Cardiac muscle cell (in vitro differentiated cells and primary cell): ENCODE measurements around the gene FUZ. TPM values are rescaled to one million over a fixed set of nuclear protein-coding genes. Genes with fewer than 3 reads are reported as not detected.
A peak's percentile ranks its signal among the peaks of the same experiment; 100 is the strongest.

ENCODE experiments used
- DNase-seq, 2 donors: peaks; one replicate each; pipeline versions ENCODE4 v3.0.0 to v3.0.0-alpha.2; 2010 to 2017; ENCODE audit warnings: low read depth in 1 of 2, low spot score in 1 of 2
- H3K27ac ChIP-seq: fragments of 200-600 bp; sonication (generic); 2 replicates; pipeline ENCODE4 v1.5.1; 2016
- H3K27me3 ChIP-seq: fragments of 200-600 bp; sonication (generic); 2 replicates; pipeline ENCODE4 v1.6.0; 2016; ENCODE audit warnings: control low read depth
- H3K36me3 ChIP-seq: fragments of 200-600 bp; sonication (generic); 2 replicates; pipeline ENCODE4 v1.5.1; 2016; ENCODE audit warnings: control low read depth
- H3K4me1 ChIP-seq: fragments of 200-600 bp; sonication (generic); 2 replicates; pipeline ENCODE4 v1.8.1; 2017; ENCODE audit warnings: low read depth, mild to moderate bottlenecking, mixed run types
- H3K4me3 ChIP-seq: fragments of 200-600 bp; sonication (generic); 2 replicates; pipeline ENCODE4 v1.5.1; 2016; ENCODE audit warnings: mild to moderate bottlenecking
- H3K9me3 ChIP-seq: fragments of 200-600 bp; sonication (generic); 2 replicates; pipeline ENCODE4 v1.5.1; 2017; ENCODE audit warnings: low read depth, mild to moderate bottlenecking, control low read depth
- CTCF ChIP-seq: IDR thresholded peaks from 2 replicates; pipeline ENCODE4 v1.5.1; 2012; ENCODE audit warnings: low read depth, mild to moderate bottlenecking, low read length
- polyA plus RNA-seq: library from polyadenylated mRNA; unstranded; fragments of >200 nt; fragmentation: Nextera tagmentation; extraction: Ambion mirVana; gene quantifications from 2 replicates; pipeline ENCODE4 v1.2.1, GENCODE V29; 2016
- total RNA-seq: library from RNA; depleted of rRNA; stranded (reverse); fragments of >200 nt; gene quantifications from 2 replicates; pipeline ENCODE4 v1.2.3, GENCODE V29; 2016

Gene FUZ
- total and polyA plus RNA-seq, 2 experiments from 2014 or later: 39.0 to 60.8 TPM

GRCh38 chr19:49856574-49857021 is 43.5 kb upstream of the FUZ start:
- TF ChIP-seq CTCF: no peak
- peak overlapping the region; percentile 72 for H3K27ac ChIP-seq
- DNase-seq: no peak
- peaks cover 49% of the 10 kb centered on the region for H3K36me3 ChIP-seq
- no peak overlapping the region for H3K4me3 ChIP-seq
- peaks cover 10% of the 10 kb centered on the region for H3K4me1 ChIP-seq
- H3K27me3 ChIP-seq: no peaks in the 10 kb centered on the region
- no peaks in the 10 kb centered on the region for H3K9me3 ChIP-seq

GRCh38 chr19:49855676-49856573 is 42.8 kb upstream of the FUZ start:
- Histone ChIP-seq H3K4me3 (no peak overlapping the region), H3K36me3 (peaks cover 47% of the 10 kb centered on the region), H3K4me1 (peaks cover 10% of the 10 kb centered on the region), H3K9me3 (no peaks in the 10 kb centered on the region), H3K27me3 (no peaks in the 10 kb centered on the region), H3K27ac (peak overlapping the region; percentile 72)
- DNase-seq: no peak
- no peak for TF ChIP-seq CTCF

GRCh38 chr19:49855277-49855675 is 42.2 kb upstream of the FUZ start:
- Histone ChIP-seq H3K27ac (peak overlapping the region; percentile 35), H3K4me1 (peaks cover 10% of the 10 kb centered on the region), H3K4me3 (no peak overlapping the region), H3K9me3 (no peaks in the 10 kb centered on the region), H3K36me3 (peaks cover 47% of the 10 kb centered on the region), H3K27me3 (no peaks in the 10 kb centered on the region)
- no peak for DNase-seq
- no peak for TF ChIP-seq CTCF

- TF ChIP-seq CTCF: no peak
- no peak for DNase-seq
- Histone ChIP-seq H3K4me3 (no peak overlapping the region), H3K4me1 (peaks cover 10% of the 10 kb centered on the region), H3K27me3 (no peaks in the 10 kb centered on the region), H3K9me3 (no peaks in the 10 kb centered on the region), H3K27ac (peak overlapping the region; percentile 35), H3K36me3 (peaks cover 45% of the 10 kb centered on the region)
These were observed 41.5 kb upstream of the FUZ start for GRCh38 chr19:49854378-49855263.

GRCh38 chr19:49853852-49854377 is 40.8 kb upstream of the FUZ start:
- H3K4me1 ChIP-seq: peaks cover 10% of the 10 kb centered on the region
- peak overlapping the region; percentile 29 for H3K27ac ChIP-seq
- H3K36me3 ChIP-seq: peaks cover 39% of the 10 kb centered on the region
- no peak for DNase-seq
- H3K27me3 ChIP-seq: no peaks in the 10 kb centered on the region
- TF ChIP-seq CTCF: no peak
- no peak overlapping the region for H3K4me3 ChIP-seq
- no peaks in the 10 kb centered on the region for H3K9me3 ChIP-seq
